DMS153 (cell line): Measurements from ENCODE around the gene PCDHB15.
"Not testable (repeated sequence)": the region's sequence is repeated elsewhere in the genome, so short reads cannot be mapped to it uniquely, and the experiment has no call there.

Source experiments
- DNase-seq: peaks from one replicate; lab custom pipeline; 2025; lab: John Stamatoyannopoulos, UW

Gene PCDHB15

GRCh38 chr5:141247434-141247833, 2.2 kb downstream of the PCDHB15 start:
- not testable (repeated sequence) for DNase-seq

- no peak for DNase-seq
Measured at GRCh38 chr5:141250576-141250975, 5.4 kb downstream of the PCDHB15 start.

GRCh38 chr5:141258464-141258863, 13.3 kb downstream of the PCDHB15 start:
- no peak for DNase-seq

GRCh38 chr5:141258948-141259347, 13.8 kb downstream of the PCDHB15 start:
- DNase-seq: no peak

GRCh38 chr5:141260458-141261237, 15.5 kb downstream of the PCDHB15 start:
- DNase-seq: no peak

GRCh38 chr5:141261238-141261546, 16.0 kb downstream of the PCDHB15 start:
- DNase-seq: no peak

- DNase-seq: no peak
Measured at GRCh38 chr5:141269195-141269594, 24.0 kb downstream of the PCDHB15 start.

GRCh38 chr5:141272906-141273305, 27.7 kb downstream of the PCDHB15 start:
- no peak for DNase-seq

- no peak for DNase-seq
Measured at GRCh38 chr5:141298376-141298775, 53.2 kb downstream of the PCDHB15 start.
